NCI-H2171 treated with DMSO at 0.1 percent for 48 hours (cell line): ENCODE measurements around the gene EPB41L2.

Source experiments
- DNase-seq: peaks from one replicate; lab custom pipeline; 2025; lab: John Stamatoyannopoulos, UW

Gene EPB41L2

GRCh38 chr6:130908188-130908587 lies 154.9 kb downstream of the EPB41L2 start:
- no peak for DNase-seq

GRCh38 chr6:130907687-130908086 lies 155.4 kb downstream of the EPB41L2 start:
- DNase-seq, result no peak

GRCh38 chr6:130906736-130907381 lies 156.2 kb downstream of the EPB41L2 start:
- DNase-seq, result no peak

GRCh38 chr6:130903602-130904001 lies 159.4 kb downstream of the EPB41L2 start:
- DNase-seq, result no peak

- no peak for DNase-seq
These were observed 160.0 kb downstream of the EPB41L2 start for GRCh38 chr6:130903007-130903406.

- DNase-seq, result no peak
These were observed 162.1 kb downstream of the EPB41L2 start for GRCh38 chr6:130900913-130901312.

GRCh38 chr6:130896249-130896648 lies 166.8 kb downstream of the EPB41L2 start:
- no peak for DNase-seq

- DNase-seq, result no peak
These were observed 167.5 kb downstream of the EPB41L2 start for GRCh38 chr6:130895516-130895915.

- DNase-seq, result no peak
These were observed 169.3 kb downstream of the EPB41L2 start for GRCh38 chr6:130893766-130894165.

GRCh38 chr6:130893277-130893676 lies 169.8 kb downstream of the EPB41L2 start:
- no peak for DNase-seq

- DNase-seq, result no peak
These were observed 172.5 kb downstream of the EPB41L2 start for GRCh38 chr6:130890521-130890971.

GRCh38 chr6:130889423-130889822 lies 173.6 kb downstream of the EPB41L2 start:
- DNase-seq, result no peak

- no peak for DNase-seq
These were observed 174.8 kb downstream of the EPB41L2 start for GRCh38 chr6:130888246-130888645.

GRCh38 chr6:130886966-130887365 lies 176.1 kb downstream of the EPB41L2 start:
- no peak for DNase-seq

- peak; percentile 65 for DNase-seq
These were observed 177.5 kb downstream of the EPB41L2 start for GRCh38 chr6:130885392-130886192.

GRCh38 chr6:130882370-130882769 lies 180.7 kb downstream of the EPB41L2 start:
- no peak for DNase-seq

GRCh38 chr6:130879826-130880225 lies 183.2 kb downstream of the EPB41L2 start:
- no peak for DNase-seq

GRCh38 chr6:130873746-130874145 lies 189.3 kb downstream of the EPB41L2 start:
- DNase-seq, result no peak

GRCh38 chr6:130872250-130873095 lies 190.6 kb downstream of the EPB41L2 start:
- DNase-seq, result peak; percentile 9

- no peak for DNase-seq
These were observed 192.7 kb downstream of the EPB41L2 start for GRCh38 chr6:130870179-130870880.

- no peak for DNase-seq
These were observed 193.4 kb downstream of the EPB41L2 start for GRCh38 chr6:130869681-130870080.

GRCh38 chr6:130865793-130866192 lies 197.3 kb downstream of the EPB41L2 start:
- DNase-seq, result no peak
